ENCODE results near the gene RNF130.
A peak's percentile ranks its signal among the peaks of the same experiment; 100 is the strongest.

The RNF130 gene

DNA sequence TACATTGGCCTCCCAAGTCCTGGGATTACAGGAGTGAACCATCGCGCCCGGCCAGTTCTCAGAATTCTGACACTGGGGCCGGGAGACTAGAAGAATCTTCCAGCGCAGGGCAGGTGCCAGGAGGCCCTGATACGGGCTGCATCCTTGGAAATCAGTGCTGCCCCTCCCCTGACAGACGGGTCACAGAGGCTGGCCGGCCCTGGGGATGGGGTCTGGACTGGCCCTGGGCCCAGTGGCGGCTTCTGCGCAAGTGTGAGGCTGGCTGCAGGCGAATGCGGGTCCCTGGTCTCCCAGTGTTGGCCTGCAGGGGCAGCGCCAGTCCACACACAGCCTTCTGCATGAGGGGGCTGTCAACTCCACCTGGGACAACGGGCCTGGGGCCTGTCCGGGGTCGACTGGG lies 163.0 kb downstream of the RNF130 start:
- DNase-seq = no peak

DNA sequence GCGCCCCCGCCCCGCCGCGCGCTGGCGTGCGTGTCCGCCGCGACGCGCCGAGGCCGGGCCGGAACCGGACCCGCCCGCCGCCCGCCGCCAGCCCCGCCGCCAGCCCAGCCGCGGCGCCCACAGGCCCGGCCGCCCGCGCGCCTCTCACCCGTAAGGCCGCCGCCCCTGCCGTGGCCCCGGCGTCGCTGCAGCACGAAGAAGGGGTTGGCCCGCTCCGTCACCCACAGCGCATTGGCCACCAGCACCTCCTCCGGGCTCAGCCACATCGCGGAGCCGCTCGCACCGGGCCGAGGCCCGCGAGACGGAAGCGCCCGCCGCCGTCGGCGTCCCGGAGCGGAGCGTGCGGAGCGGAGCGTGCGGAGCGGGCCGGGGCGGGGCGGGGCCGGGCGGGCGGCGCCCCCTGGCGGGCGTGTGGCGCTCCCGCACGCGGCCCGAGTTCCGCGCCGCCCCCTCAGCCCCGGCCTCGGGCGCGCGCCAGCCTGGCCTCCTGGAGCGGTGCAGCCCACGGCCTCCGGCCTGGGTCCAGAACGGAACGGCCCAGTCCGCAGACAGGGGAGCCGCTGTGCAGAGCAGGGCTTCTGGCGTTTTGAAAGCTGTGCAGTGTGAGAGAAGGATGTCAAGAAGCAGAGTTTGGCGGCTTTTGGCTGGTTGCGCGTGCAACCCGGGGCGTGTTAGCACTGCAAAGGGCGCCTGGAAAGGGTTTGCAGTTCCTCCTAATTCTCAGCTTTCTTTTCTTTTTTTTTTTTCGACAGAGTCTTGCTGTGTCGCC lies 163.8 kb downstream of the RNF130 start, which contains the start of gene TBC1D9B:
TSS of gene TBC1D9B (minus strand) at position 342 of the 769 bp plus-strand sequence. CDS start at position 266, 76 bp downstream.
- peak; percentile 70 for DNase-seq

DNA sequence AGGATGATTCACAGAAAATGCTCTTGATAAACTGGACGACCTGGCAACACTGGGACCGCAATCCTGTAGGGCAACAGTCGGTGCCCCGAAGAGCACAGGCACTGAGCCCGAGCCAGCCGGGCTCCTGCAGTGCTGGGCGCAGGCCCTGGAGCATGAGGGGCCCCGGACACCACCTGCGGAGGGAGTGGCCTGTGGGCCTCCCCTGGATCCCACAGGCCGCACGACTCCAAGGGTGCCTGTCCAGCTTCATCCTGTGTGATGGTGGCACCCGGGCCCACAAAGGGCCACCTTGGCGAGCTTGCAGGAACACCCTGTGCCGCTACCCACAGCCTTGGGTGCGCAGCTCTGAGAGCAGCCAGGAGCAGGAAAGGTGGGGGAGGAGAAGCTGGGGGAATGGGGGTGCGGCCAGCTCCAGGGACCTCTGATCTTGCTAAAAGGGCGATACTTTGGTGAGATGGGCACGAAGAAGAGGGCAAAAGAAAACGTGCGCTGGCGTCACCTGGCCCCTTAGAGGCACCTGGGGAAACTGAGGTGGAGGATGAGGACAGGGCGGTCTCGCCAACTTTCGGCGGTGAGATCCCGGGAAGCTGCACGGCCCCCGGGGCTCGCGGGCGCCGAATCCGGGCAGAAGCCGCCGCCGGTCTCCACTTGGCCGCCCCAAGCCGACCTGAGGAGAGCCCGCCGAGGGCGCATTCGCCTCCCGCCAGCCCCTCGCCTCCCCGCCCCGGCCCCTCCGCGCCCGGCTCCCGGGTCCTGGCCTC lies 164.6 kb downstream of the RNF130 start:
- no peak for DNase-seq

DNA sequence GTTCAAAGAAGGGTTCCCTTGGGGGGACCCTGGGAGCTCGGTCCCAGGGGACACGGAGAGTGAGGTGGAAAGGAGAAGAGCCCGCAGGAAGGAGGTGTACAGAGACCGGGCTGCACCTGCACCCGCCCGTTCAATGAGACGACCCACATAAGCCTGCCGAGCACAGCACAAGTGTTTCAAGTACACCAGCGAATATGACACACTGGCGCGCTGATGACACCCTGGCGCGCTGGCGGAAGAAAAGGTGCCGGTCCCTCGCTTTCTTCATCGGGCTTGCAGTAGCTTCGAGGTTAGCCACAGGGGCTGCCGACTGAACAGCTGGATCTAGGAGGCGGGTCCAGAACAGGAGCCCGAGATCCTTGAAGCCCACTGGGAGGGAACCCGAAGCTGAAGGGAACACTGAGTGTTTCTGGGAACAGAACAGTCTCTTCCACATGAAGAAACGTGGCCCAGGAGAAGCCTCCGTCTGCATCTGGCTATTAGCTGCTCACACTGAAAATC lies 165.2 kb downstream of the RNF130 start:
- no peak for DNase-seq

- DNase-seq = no peak
Measured at GRCh38 chr5:179905161-179905560, 166.4 kb downstream of the RNF130 start.
